ENCODE data around the gene NUDT3. TPM values are rescaled to one million over a fixed set of nuclear protein-coding genes. Genes with fewer than 3 reads are reported as not detected.

The NUDT3 gene
- total RNA-seq (2022) (22.4 and 23.6 TPM in 2 replicates), Bru-seq, nascent RNA (percentile 91 among the genes with signal in this experiment), BruChase-seq, experiment 1, labeled RNA remaining after a 6-hour chase (percentile 99 among the genes with signal in this experiment), BruChase-seq, experiment 2, labeled RNA remaining after a 2-hour chase (percentile 98 among the genes with signal in this experiment)
- long read RNA-seq, full-length matches to known transcripts = 91 of 104 reads
- long read RNA-seq, partial matches to known transcripts = 2 of 104 reads
- long read RNA-seq, other reads (novel, unspliced or antisense) = 11 of 104 reads

DNA sequence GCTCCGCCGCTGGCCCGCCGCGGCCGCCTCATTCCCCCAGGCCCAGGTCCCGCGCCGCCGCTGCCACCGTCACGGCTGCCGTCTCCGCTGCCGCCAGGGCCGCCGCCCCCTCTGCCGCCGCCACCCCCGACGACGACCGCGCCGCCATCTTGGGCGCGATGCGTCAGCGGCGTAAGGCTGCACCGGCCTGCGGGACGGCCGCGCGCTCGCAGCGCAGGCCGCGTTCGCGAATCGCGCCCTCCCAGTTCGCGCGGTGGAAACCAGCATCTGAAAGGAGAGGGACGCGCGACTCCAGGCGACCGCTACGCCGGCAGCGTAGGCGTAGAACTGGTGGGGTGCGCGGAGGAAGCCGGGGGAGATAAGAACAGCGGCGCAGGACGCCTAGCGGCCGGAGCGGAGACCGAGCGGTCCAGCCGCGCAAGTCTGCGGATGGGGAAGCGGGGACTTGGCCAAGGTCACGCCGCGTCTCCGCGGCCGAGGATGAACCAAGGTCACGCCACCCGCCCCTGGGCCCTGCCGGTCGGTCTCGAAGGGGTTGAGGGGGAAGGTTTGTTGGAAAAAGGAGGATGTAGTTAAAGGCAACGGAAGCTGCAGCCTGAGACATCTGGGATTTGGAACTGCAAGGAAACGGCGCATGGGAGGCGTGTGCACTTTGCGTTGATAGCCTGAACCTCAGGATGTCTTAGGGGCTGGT lies at the start of gene NUDT3:
Gene NUDT3, minus strand, starts transcription at position 173 of the 694 bp plus-strand sequence. CDS start 307 bp downstream, outside the sequence.
- TF ChIP-seq, protein P1, sequence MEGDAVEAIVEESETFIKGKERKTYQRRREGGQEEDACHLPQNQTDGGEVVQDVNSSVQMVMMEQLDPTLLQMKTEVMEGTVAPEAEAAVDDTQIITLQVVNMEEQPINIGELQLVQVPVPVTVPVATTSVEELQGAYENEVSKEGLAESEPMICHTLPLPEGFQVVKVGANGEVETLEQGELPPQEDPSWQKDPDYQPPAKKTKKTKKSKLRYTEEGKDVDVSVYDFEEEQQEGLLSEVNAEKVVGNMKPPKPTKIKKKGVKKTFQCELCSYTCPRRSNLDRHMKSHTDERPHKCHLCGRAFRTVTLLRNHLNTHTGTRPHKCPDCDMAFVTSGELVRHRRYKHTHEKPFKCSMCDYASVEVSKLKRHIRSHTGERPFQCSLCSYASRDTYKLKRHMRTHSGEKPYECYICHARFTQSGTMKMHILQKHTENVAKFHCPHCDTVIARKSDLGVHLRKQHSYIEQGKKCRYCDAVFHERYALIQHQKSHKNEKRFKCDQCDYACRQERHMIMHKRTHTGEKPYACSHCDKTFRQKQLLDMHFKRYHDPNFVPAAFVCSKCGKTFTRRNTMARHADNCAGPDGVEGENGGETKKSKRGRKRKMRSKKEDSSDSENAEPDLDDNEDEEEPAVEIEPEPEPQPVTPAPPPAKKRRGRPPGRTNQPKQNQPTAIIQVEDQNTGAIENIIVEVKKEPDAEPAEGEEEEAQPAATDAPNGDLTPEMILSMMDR (IDR thresholded peaks at IDR 0.05; ENCODE audit: unreplicated experiment) = peak; percentile 84
- ChIA-PET POLR2A (interaction anchor here (0.6 to 4.6 kb wide), 16 partner anchors 9 to 237 kb away, joined by 3 to 45 read pairs (median 3); partner anchors contain the start of genes HMGA1, RPS10 and SMIM29), CTCF (interaction anchor here (0.7 to 6.9 kb wide), 7 partner anchors 10 to 418 kb away, joined by 3 to 46 read pairs (median 4); partner anchors contain the start of gene SMIM29)
- H3K4me1 Mint-ChIP-seq (ENCODE audit: insufficient read depth, unreplicated experiment) = peaks cover 12% of the 10 kb centered on the region
- H3K36me3 Mint-ChIP-seq (ENCODE audit: insufficient read depth, unreplicated experiment) = no peaks in the 10 kb centered on the region
- H3K9me3 Mint-ChIP-seq (ENCODE audit: unreplicated experiment) = no peaks in the 10 kb centered on the region
- no peak within 1 kb of the TSS for H3K4me3 Mint-ChIP-seq (ENCODE audit: unreplicated experiment)
- H3K27me3 Mint-ChIP-seq (ENCODE audit: insufficient read depth, unreplicated experiment) = no peaks in the 10 kb centered on the region
- H3K27ac Mint-ChIP-seq (ENCODE audit: low read depth, unreplicated experiment) = peak within 1 kb of the TSS; percentile 14
- BruUV-seq (replicated peaks) = TSS peak; percentile 36
- peak; percentile 90 for DNase-seq (ENCODE audit: unreplicated experiment)
- intact Hi-C loops (cut with micrococcal nuclease) = loop anchor here (1.0 kb wide), 2 partner anchors 143 to 196 kb away; partner anchors contain the start of gene SMIM29

- H3K4me1 Mint-ChIP-seq (ENCODE audit: insufficient read depth, unreplicated experiment) = no peaks in the 10 kb centered on the region
- intact Hi-C loops (cut with micrococcal nuclease) = no loop called here
- H3K9me3 Mint-ChIP-seq (ENCODE audit: unreplicated experiment) = peaks cover 9% of the 10 kb centered on the region
- no peak for DNase-seq (ENCODE audit: unreplicated experiment)
- no peaks in the 10 kb centered on the region for H3K27me3 Mint-ChIP-seq (ENCODE audit: insufficient read depth, unreplicated experiment)
- TF ChIP-seq, protein P1 (IDR thresholded peaks at IDR 0.05; ENCODE audit: unreplicated experiment) = no peak
- no peak overlapping the region for H3K4me3 Mint-ChIP-seq (ENCODE audit: unreplicated experiment)
- no peaks in the 10 kb centered on the region for H3K36me3 Mint-ChIP-seq (ENCODE audit: insufficient read depth, unreplicated experiment)
- no peak overlapping the region for H3K27ac Mint-ChIP-seq (ENCODE audit: low read depth, unreplicated experiment)
- no TSS peak for BruUV-seq (replicated peaks)
- ChIA-PET CTCF (interaction anchor here (0.6 to 0.7 kb wide), 2 partner anchors 20 to 115 kb away, joined by 3 to 5 read pairs; no protein-coding TSS in a partner anchor), POLR2A (no interaction called here)
Measured at GRCh38 chr6:34441526-34441925, 49.1 kb upstream of the NUDT3 start.

DNA sequence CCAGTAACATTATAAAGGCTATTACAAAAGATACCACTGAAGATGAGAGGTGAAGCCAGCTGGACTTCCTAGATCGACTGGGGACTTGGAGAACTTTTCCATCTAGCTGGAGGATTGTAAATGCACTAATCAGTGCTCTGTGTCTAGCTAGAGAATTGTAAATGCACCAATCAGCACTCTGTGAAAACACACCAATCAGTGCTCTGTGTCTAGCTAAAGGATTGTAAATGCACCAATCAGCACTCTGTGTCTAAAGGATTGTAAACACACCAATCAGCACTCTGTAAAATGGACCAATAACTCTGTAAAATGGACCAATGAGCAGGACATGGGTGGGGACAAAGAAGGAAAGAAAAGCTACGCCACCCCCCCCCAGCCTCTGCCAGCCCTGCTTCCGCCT lies 47.0 kb upstream of the NUDT3 start:
- no peaks in the 10 kb centered on the region for H3K4me1 Mint-ChIP-seq (ENCODE audit: insufficient read depth, unreplicated experiment)
- POLR2A ChIA-PET = interaction anchor here (1.1 kb wide), 1 partner anchor 13 kb away, joined by 3 read pairs; the partner anchor contains the start of gene RPS10
- H3K36me3 Mint-ChIP-seq (ENCODE audit: insufficient read depth, unreplicated experiment) = no peaks in the 10 kb centered on the region
- peaks cover 9% of the 10 kb centered on the region for H3K9me3 Mint-ChIP-seq (ENCODE audit: unreplicated experiment)
- BruUV-seq (replicated peaks) = no TSS peak
- CTCF ChIA-PET = interaction anchor here (0.6 to 1.3 kb wide), 3 partner anchors 20 to 71 kb away, joined by 3 to 4 read pairs (median 3); no protein-coding TSS in a partner anchor
- TF ChIP-seq, protein P1 (IDR thresholded peaks at IDR 0.05; ENCODE audit: unreplicated experiment) = no peak
- DNase-seq (ENCODE audit: unreplicated experiment) = no peak
- intact Hi-C loops (cut with micrococcal nuclease) = no loop called here
- H3K27ac Mint-ChIP-seq (ENCODE audit: low read depth, unreplicated experiment) = no peak overlapping the region
- no peak overlapping the region for H3K4me3 Mint-ChIP-seq (ENCODE audit: unreplicated experiment)
- H3K27me3 Mint-ChIP-seq (ENCODE audit: insufficient read depth, unreplicated experiment) = no peaks in the 10 kb centered on the region

DNA sequence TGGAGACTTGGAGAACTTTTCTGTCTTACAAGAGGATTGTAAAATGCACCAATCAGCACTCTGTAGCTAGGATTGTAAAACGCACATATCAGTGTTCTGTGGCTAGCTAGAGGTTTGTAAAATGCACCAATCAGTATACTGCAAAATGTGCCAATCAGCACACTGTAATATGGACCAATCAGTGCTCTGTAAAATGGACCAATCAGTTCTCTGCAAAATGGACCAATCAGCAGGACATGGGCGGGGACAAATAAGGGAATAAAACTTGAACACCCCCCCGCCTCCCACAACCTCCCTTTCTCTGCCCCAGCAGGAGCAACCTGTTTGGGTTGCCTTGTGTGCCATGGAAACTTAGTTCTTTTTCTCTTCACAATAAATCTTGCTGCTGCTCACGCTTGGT lies 46.2 kb upstream of the NUDT3 start:
- DNase-seq (ENCODE audit: unreplicated experiment) = no peak
- Mint-ChIP-seq H3K27me3 (ENCODE audit: insufficient read depth, unreplicated experiment) (no peaks in the 10 kb centered on the region), H3K9me3 (ENCODE audit: unreplicated experiment) (peaks cover 9% of the 10 kb centered on the region), H3K4me3 (ENCODE audit: unreplicated experiment) (no peak overlapping the region), H3K4me1 (ENCODE audit: insufficient read depth, unreplicated experiment) (no peaks in the 10 kb centered on the region), H3K36me3 (ENCODE audit: insufficient read depth, unreplicated experiment) (no peaks in the 10 kb centered on the region), H3K27ac (ENCODE audit: low read depth, unreplicated experiment) (no peak overlapping the region)
- intact Hi-C loops (cut with micrococcal nuclease) = no loop called here
- CTCF ChIA-PET = interaction anchor here (0.6 to 1.3 kb wide), 3 partner anchors 20 to 88 kb away, joined by 3 to 4 read pairs (median 3); no protein-coding TSS in a partner anchor
- POLR2A ChIA-PET = interaction anchor here (0.7 kb wide), 1 partner anchor 170 kb away, joined by 3 read pairs; no protein-coding TSS in a partner anchor
- TF ChIP-seq, protein P1 (IDR thresholded peaks at IDR 0.05; ENCODE audit: unreplicated experiment) = no peak
- no TSS peak for BruUV-seq (replicated peaks)
